CD14-positive monocyte (primary cell): ENCODE measurements around the gene LCNL1. TPM values are rescaled to one million over a fixed set of nuclear protein-coding genes. Genes with fewer than 3 reads are reported as not detected.

Source experiments
- polyA plus RNA-seq, 3 donors: library from polyadenylated mRNA; depleted of rRNA in 1 of 3; unstranded in 2 of 3; stranded (reverse) in 1 of 3; fragments of 300-500 nt in 2 of 3; fragments of >200 nt in 1 of 3; fragmentation: Illumina TruSeq in 2 of 3; gene quantifications; 1 replicate in 2 of 3; 2 replicates in 1 of 3; pipeline ENCODE4 v1.2.3, GENCODE V29; 2012 to 2021

Gene LCNL1
- polyA plus RNA-seq, 3 donors = 0.04 TPM; not detected in 2

Other genes starting within 250 kb of the LCNL1 start
- gene LCN10, start 240.1 kb upstream of the LCNL1 start, polyA plus RNA-seq = under 1 TPM in 1 of 3 donors, not detected in 2; 0.16 TPM
- gene LCN6, start 234.5 kb upstream of the LCNL1 start, polyA plus RNA-seq = not detected
- under 1 TPM in 1 of 3 donors, not detected in 2; 0.27 TPM for gene LCN8, start 224.8 kb upstream of the LCNL1 start, polyA plus RNA-seq
- not detected for gene LCN15, start 218.5 kb upstream of the LCNL1 start, polyA plus RNA-seq
- 10 to 100 TPM; 33.1 to 47.2 (median 39.2) TPM for gene TMEM141, start 191.6 kb upstream of the LCNL1 start, polyA plus RNA-seq
- 1 to 10 TPM in 1 of 3 donors, under 1 TPM in 1, not detected in 1; 0.54 to 2.1 TPM for gene CCDC183, start 186.7 kb upstream of the LCNL1 start, polyA plus RNA-seq
- 10 to 100 TPM in 1 of 3 donors, 1 to 10 TPM in 2; 6.7 to 30.9 (median 8.1) TPM for gene RABL6, start 175.0 kb upstream of the LCNL1 start, polyA plus RNA-seq
- gene AJM1, start 140.5 kb upstream of the LCNL1 start, polyA plus RNA-seq = 1 to 10 TPM in 1 of 3 donors, under 1 TPM in 2; 0.10 to 2.0 (median 0.18) TPM
- gene PHPT1, start 133.6 kb upstream of the LCNL1 start, polyA plus RNA-seq = 100 to 1,000 TPM in 1 of 3 donors, 10 to 100 TPM in 2; 70.0 to 163 (median 94.3) TPM
- 1 to 10 TPM in 1 of 3 donors, under 1 TPM in 1, not detected in 1; 0.07 to 5.2 TPM for gene MAMDC4, start 130.6 kb upstream of the LCNL1 start, polyA plus RNA-seq
- gene EDF1, start 116.7 kb upstream of the LCNL1 start, polyA plus RNA-seq = 100 to 1,000 TPM; 245 to 407 (median 264) TPM
- gene TRAF2, start 96.5 kb upstream of the LCNL1 start, polyA plus RNA-seq = 1 to 10 TPM; 1.6 to 6.1 (median 2.0) TPM
- 100 to 1,000 TPM in 1 of 3 donors, 10 to 100 TPM in 2; 85.3 to 117 (median 92.7) TPM for gene FBXW5, start 38.3 kb upstream of the LCNL1 start, polyA plus RNA-seq
- under 1 TPM in 2 of 3 donors, not detected in 1; 0.55 to 0.72 TPM for gene C8G, start 37.8 kb upstream of the LCNL1 start, polyA plus RNA-seq
- gene LCN12, start 30.7 kb upstream of the LCNL1 start, polyA plus RNA-seq = under 1 TPM in 1 of 3 donors, not detected in 2; 0.29 TPM
- 1 to 10 TPM in 1 of 3 donors, under 1 TPM in 1, not detected in 1; 0.34 to 1.5 TPM for gene PTGDS, start 5.5 kb upstream of the LCNL1 start, polyA plus RNA-seq
- gene PAXX, start 9.4 kb downstream of the LCNL1 start, polyA plus RNA-seq = 10 to 100 TPM; 35.3 to 92.9 (median 40.7) TPM
- gene CLIC3, start 13.6 kb downstream of the LCNL1 start, polyA plus RNA-seq = under 1 TPM in 2 of 3 donors, not detected in 1; 0.29 to 0.51 TPM
- gene ABCA2, start 45.2 kb downstream of the LCNL1 start, polyA plus RNA-seq = 10 to 100 TPM in 1 of 3 donors, under 1 TPM in 2; 0.18 to 30.7 (median 0.40) TPM
- 10 to 100 TPM in 2 of 3 donors, 1 to 10 TPM in 1; 6.1 to 13.4 (median 10.5) TPM for gene FUT7, start 49.1 kb downstream of the LCNL1 start, polyA plus RNA-seq
- 1 to 10 TPM in 1 of 3 donors, under 1 TPM in 1, not detected in 1; 0.51 to 2.7 TPM for gene NPDC1, start 63.2 kb downstream of the LCNL1 start, polyA plus RNA-seq
- not detected for gene ENTPD2, start 71.1 kb downstream of the LCNL1 start, polyA plus RNA-seq
- 1 to 10 TPM in 2 of 3 donors, under 1 TPM in 1; 0.03 to 3.1 (median 1.7) TPM for gene SAPCD2, start 87.6 kb downstream of the LCNL1 start, polyA plus RNA-seq
- 10 to 100 TPM in 2 of 3 donors, 1 to 10 TPM in 1; 5.7 to 16.7 (median 14.8) TPM for gene UAP1L1, start 94.5 kb downstream of the LCNL1 start, polyA plus RNA-seq
- gene MAN1B1, start 104.0 kb downstream of the LCNL1 start, polyA plus RNA-seq = 10 to 100 TPM; 29.3 to 38.2 (median 33.3) TPM
- gene DPP7, start 131.7 kb downstream of the LCNL1 start, polyA plus RNA-seq = 100 to 1,000 TPM in 2 of 3 donors, 10 to 100 TPM in 1; 68.3 to 287 (median 150) TPM
- not detected for gene GRIN1, start 156.2 kb downstream of the LCNL1 start, polyA plus RNA-seq
- gene LRRC26, start 187.1 kb downstream of the LCNL1 start, polyA plus RNA-seq = not detected
- not detected for gene TMEM210, start 189.1 kb downstream of the LCNL1 start, polyA plus RNA-seq
- gene ANAPC2, start 205.6 kb downstream of the LCNL1 start, polyA plus RNA-seq = 10 to 100 TPM in 1 of 3 donors, 1 to 10 TPM in 2; 1.9 to 76.8 (median 2.0) TPM
- 100 to 1,000 TPM in 1 of 3 donors, 10 to 100 TPM in 2; 87.0 to 118 (median 98.3) TPM for gene SSNA1, start 205.7 kb downstream of the LCNL1 start, polyA plus RNA-seq
- gene TPRN, start 217.7 kb downstream of the LCNL1 start, polyA plus RNA-seq = 1 to 10 TPM in 1 of 3 donors, under 1 TPM in 2; 0.30 to 4.6 (median 0.46) TPM
- gene TMEM203, start 222.7 kb downstream of the LCNL1 start, polyA plus RNA-seq = 10 to 100 TPM; 13.1 to 88.1 (median 76.1) TPM
- 10 to 100 TPM in 1 of 3 donors, 1 to 10 TPM in 2; 4.4 to 26.9 (median 5.2) TPM for gene NDOR1, start 222.7 kb downstream of the LCNL1 start, polyA plus RNA-seq
- gene RNF208, start 239.2 kb downstream of the LCNL1 start, polyA plus RNA-seq = 1 to 10 TPM in 1 of 3 donors, not detected in 2; 1.5 TPM
- under 1 TPM in 1 of 3 donors, not detected in 2; 0.17 TPM for gene CYSRT1, start 242.2 kb downstream of the LCNL1 start, polyA plus RNA-seq
- gene RNF224, start 244.5 kb downstream of the LCNL1 start, polyA plus RNA-seq = not detected
- gene SLC34A3, start 247.9 kb downstream of the LCNL1 start, polyA plus RNA-seq = not detected